Measurements from ENCODE around the gene MUC6. TPM values are rescaled to one million over a fixed set of nuclear protein-coding genes. Genes with fewer than 3 reads are reported as not detected.

The MUC6 gene
- polyA plus RNA-seq, 3 donors from 2014 or later, result not detected

DNA sequence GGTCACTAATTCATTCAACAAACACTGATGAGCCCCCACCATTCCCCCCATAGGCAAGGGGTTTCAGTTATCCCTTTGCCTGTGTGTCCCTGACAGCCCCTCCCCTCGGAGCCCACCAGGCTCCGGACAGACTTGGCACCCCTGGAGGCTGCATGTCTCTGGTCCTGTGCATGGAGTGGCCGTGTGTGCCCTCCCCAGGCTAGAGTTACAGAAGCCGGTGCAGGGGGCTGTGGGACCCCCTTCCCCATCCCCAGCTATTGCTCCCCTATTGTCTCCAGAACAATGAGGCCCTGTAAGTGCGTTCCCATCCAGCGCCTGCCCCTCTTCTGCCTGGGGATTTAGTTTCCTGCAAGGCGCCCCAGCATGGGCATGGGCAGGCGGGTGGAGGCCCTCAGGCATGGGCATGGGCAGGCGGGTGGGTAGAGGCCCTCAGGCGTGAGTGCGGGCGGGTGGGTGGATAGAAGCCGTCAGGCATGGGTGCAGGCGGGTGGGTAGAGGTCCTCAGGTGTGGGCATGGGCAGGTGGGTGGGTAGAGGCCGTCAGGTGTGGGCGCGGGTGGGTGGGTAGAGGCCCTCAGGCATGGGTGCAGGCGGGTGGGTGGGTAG lies 39.6 kb upstream of the MUC6 start:
- Mint-ChIP-seq H3K27me3 (ENCODE audit: low read depth in 3 of 3) (peaks cover 0 to 3% (median 2%) of the 10 kb centered on the region in 3 donors), H3K9me3 (no peaks in the 10 kb centered on the region), H3K4me3 (no peak overlapping the region), H3K36me3 (no peaks in the 10 kb centered on the region), H3K4me1 (no peaks in the 10 kb centered on the region), H3K27ac (no peak overlapping the region)
- no peak for DNase-seq

DNA sequence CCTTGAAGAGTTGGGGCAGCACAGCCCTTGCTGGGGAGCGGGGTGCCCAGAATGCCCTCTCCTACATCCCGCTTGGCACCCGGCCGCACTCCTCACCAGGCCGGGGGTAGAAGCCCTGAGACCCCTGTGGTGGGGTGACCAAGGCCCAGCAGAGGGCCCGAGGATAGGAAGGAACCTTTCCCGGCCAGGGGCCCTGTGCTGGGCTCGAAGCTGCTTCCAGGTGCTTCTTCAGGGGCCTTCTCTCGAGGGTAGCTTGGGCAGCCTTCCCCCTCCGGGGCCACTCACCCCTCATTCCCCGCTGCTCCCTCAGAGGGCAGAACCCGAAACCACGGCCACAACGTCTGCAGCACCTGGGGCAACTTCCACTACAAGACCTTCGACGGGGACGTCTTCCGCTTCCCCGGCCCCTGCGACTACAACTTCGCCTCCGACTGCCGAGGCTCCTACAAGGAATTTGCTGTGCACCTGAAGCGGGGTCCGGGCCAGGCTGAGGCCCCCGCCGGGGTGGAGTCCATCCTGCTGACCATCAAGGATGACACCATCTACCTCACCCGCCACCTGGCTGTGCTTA lies 38.9 kb upstream of the MUC6 start:
- Mint-ChIP-seq H3K4me3 (no peak overlapping the region), H3K27ac (no peak overlapping the region), H3K36me3 (no peaks in the 10 kb centered on the region), H3K4me1 (no peaks in the 10 kb centered on the region), H3K27me3 (ENCODE audit: low read depth in 3 of 3) (peaks cover 0 to 3% (median 3%) of the 10 kb centered on the region in 3 donors), H3K9me3 (no peaks in the 10 kb centered on the region)
- no peak for DNase-seq

DNA sequence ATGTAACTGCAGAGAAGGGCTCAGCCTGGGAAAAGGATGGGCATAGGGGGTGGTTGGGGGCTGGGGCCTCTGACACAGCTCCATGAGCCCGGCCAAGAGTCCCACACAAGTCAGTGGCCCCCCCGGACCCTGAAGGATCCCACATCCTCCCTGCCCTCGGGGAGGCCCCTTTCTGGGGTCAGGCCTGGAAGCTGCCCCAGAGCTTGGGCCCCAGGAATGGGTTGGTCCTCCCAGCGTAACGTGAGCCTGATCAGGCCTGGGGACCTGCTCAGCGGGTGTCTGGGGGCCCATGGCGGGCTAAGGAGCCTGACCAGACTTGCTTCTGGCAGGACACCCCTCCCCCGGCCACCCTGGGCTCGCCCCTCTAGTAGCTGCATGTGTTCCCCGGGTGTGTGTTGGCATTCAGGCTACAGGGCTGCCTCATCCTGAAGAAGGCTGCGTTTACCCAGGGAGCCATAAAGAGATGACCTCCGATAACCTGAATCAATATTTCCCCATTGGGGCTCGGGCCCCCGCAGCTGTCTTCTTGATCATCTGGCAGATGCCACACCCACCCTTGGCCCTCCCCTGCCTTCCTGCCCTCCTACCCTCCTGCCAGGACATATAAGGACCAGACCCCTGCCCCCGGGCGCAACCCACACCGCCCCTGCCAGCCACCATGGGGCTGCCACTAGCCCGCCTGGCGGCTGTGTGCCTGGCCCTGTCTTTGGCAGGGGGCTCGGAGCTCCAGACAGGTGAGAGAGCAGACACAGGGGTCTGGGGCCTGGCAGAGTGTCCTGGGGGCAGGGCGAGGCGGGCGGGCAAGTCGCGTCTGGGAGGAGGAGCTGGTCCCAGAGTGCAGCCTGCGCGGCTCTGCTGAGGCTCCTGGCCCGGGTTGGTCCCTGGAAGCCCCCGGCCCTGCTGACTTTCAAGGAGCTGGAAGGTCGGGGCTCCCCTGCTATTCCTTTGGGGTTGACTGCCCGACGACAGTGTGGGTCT lies 38.0 kb upstream of the MUC6 start, which contains the start of gene MUC2:
MUC2 (plus strand) TSS at position 631 of the 978 bp plus-strand sequence.
- H3K9me3 Mint-ChIP-seq, result no peaks in the 10 kb centered on the region
- no peaks in the 10 kb centered on the region for H3K4me1 Mint-ChIP-seq
- no peak within 1 kb of the TSS for H3K27ac Mint-ChIP-seq
- no peak within 1 kb of the TSS for H3K4me3 Mint-ChIP-seq
- no peaks in the 10 kb centered on the region for H3K36me3 Mint-ChIP-seq
- DNase-seq, result no peak
- peaks cover 0 to 3% (median 3%) of the 10 kb centered on the region in 3 donors for H3K27me3 Mint-ChIP-seq (ENCODE audit: low read depth in 3 of 3)

DNA sequence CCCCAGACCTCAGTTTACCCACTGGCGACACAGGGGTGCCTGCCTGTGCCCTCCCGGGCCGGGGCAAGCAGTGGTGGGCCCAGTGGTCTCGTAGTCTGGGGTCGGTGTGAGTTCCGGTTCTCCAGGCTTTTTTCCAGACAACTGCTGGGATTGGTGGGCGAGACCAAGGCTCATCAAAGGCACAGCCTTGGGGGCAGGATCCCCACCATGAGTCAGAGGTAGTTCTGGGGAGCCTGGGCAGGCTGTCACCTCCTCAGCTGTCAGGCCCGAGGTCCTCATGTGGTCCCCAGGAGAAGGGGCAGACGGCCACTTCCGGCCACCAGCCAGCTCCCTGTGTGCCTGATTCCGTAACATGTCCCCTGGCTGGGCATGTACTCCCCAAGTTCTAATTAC lies 37.3 kb upstream of the MUC6 start:
- no peak for DNase-seq
- Mint-ChIP-seq H3K36me3 (no peaks in the 10 kb centered on the region), H3K4me1 (no peaks in the 10 kb centered on the region), H3K27ac (no peak overlapping the region), H3K27me3 (ENCODE audit: low read depth in 3 of 3) (peaks cover 0 to 3% (median 3%) of the 10 kb centered on the region in 3 donors), H3K9me3 (no peaks in the 10 kb centered on the region), H3K4me3 (no peak overlapping the region)

DNA sequence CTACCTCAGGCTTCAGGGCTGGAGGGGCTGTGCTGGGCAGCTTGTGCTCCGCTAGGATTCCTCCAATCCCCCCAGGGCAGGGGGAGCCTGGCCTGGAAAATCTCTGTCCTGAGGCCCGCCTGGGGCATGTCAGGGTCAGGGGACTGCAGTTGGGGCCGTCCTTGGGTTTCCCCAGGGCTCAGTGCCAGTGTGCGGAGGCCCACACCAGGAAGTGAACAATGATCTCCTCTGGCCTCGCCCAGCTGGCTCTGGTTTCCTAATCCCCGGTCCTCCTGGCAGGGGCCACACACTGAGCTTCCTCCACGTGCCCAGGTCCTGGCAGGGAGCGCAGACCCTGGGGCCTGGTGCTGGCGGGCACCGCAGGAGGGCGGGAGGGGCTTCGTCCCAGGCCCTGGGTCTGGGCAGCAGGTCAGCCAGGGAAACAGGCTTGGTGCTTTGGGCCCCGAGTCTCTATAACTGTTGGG lies 36.8 kb upstream of the MUC6 start:
- DNase-seq, result no peak
- no peak overlapping the region for H3K4me3 Mint-ChIP-seq
- H3K4me1 Mint-ChIP-seq, result no peaks in the 10 kb centered on the region
- H3K27ac Mint-ChIP-seq, result no peak overlapping the region
- H3K9me3 Mint-ChIP-seq, result no peaks in the 10 kb centered on the region
- H3K27me3 Mint-ChIP-seq (ENCODE audit: low read depth in 3 of 3), result peaks cover 0 to 3% (median 3%) of the 10 kb centered on the region in 3 donors
- no peaks in the 10 kb centered on the region for H3K36me3 Mint-ChIP-seq

DNA sequence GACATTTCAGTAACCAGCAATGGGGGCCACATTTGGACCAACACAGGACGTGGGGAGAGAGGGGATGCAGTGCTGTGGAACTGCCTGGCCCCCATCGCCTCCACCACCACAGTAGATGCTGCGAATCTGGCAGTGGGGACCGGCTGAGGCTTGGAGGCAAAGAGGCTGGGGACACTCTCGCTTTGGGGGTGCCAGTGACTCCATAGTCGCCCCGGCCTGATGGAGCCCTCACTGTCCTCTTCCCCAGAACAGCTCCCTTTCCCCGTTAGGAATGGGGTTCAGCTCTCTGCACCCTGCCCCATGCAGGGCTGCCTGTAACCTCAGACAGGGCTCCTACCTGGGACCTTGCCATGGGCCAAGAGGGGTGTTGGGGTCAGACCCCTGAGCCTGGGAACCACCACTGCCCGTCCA lies 36.3 kb upstream of the MUC6 start:
- DNase-seq, result no peak
- H3K36me3 Mint-ChIP-seq, result no peaks in the 10 kb centered on the region
- no peak overlapping the region for H3K4me3 Mint-ChIP-seq
- H3K4me1 Mint-ChIP-seq, result no peaks in the 10 kb centered on the region
- no peaks in the 10 kb centered on the region for H3K9me3 Mint-ChIP-seq
- peaks cover 0 to 3% (median 3%) of the 10 kb centered on the region in 3 donors for H3K27me3 Mint-ChIP-seq (ENCODE audit: low read depth in 3 of 3)
- no peak overlapping the region for H3K27ac Mint-ChIP-seq

DNA sequence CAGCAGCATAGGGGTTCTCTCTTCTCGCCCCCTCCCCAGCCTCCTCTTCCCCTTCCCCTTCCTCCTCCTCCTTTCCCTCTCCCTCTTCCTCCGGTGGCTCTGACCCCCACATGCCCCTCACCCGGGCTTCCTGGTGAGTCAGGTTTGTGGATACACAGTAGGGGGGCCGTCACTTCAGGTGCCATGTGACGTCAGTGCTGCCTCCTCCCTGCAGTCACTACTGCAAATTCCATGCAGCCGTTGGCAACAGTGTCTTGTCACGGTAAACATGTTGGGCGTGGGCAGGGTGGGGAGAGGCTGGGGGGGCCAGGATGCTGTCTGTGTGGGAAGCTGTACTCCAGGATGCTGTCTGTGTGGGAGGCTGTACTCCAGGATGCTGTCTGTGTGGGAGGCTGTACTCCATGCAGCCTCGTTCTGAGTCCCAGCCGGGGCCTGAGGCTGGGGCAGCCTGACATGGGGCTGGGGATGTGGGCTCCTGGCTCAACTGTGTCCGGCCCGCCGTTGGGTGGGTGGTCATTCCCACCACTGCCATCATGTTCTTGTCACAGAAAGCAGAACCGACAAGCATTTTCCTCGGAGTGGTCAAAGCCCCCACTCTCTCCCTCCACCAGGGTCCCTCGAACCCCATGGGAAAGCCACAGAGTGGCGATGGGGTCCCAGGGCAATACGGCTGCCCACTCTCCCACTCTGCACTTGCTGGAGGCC lies 35.8 kb upstream of the MUC6 start:
- DNase-seq, result no peak
- Mint-ChIP-seq H3K27ac (no peak overlapping the region), H3K27me3 (ENCODE audit: low read depth in 3 of 3) (peaks cover 0 to 3% (median 3%) of the 10 kb centered on the region in 3 donors), H3K4me1 (no peaks in the 10 kb centered on the region), H3K4me3 (no peak overlapping the region), H3K36me3 (no peaks in the 10 kb centered on the region), H3K9me3 (no peaks in the 10 kb centered on the region)

DNA sequence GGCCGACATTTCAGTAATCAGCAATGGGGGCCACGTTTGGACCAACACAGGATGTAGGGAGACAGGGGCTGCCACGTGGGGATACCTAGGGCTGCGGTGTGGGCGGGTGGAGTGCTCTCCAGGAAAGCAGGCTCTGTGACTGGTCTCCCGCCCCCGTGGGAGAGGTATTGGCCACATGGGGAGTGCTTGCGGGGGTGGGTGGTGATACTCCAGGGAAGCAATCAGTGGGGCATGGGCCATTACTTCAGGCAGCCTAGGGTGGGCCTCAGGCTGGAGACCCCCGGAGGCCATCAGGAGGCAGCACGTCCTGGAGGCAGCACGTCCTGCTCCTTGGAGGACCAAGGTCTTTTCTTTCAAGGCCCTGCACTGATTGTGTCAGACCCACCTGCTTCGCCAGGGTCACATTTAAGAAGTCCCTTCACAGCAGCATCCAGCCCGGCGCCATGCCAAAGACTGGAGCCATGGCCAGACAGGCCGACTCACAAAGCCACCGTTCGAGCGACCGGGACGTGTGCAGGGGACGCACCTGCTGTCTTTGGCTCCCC lies 35.1 kb upstream of the MUC6 start:
- no peak overlapping the region for H3K27ac Mint-ChIP-seq
- peaks cover 3 to 4% (median 3%) of the 10 kb centered on the region in 3 donors for H3K27me3 Mint-ChIP-seq (ENCODE audit: low read depth in 3 of 3)
- no peak overlapping the region for H3K4me3 Mint-ChIP-seq
- no peaks in the 10 kb centered on the region for H3K4me1 Mint-ChIP-seq
- no peaks in the 10 kb centered on the region for H3K36me3 Mint-ChIP-seq
- DNase-seq, result no peak
- H3K9me3 Mint-ChIP-seq, result no peaks in the 10 kb centered on the region

DNA sequence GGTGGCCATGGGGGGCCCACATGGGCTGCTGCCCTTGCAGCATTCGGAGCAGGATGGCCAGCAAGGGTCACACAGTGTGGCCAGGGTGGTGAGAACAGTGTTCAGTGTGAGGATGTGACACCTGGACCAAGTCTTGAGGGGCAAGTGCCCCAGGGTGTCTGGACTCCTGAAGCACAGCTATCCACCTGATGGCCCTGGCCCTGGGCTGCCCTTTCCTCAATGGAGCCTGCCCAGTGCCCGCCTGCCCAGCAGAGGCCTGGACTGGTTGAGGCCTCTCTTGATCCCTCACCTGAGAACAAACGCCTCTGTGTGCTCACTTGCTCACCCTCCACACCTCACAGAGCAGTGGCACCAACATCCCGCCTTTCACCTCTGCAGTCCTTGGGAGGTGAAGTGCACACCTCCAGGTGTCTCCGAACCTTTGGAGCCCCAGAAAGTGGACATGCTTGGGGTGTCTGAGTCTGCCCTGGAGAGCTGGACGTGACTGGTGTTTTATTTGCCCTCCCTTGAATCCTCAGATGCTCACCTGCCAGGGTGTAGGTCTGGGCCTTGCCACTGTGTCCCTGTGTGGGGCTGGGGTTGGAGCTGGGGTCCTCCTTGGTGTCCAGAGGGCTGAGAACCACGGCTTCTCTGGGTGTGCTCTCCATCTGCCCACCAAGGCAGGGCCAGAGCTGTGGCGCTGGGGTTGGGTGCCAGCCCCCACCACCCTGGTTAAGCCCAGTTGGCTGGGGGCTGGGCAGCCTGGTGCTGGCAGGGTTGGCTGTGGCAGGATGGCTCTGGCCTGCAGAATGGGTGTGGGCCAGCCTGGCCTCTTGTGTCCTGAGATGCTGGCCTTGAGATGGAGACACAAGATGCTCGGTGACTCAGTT lies 34.3 kb upstream of the MUC6 start:
- Mint-ChIP-seq H3K36me3 (no peaks in the 10 kb centered on the region), H3K27ac (no peak overlapping the region)
- DNase-seq, result no peak

DNA sequence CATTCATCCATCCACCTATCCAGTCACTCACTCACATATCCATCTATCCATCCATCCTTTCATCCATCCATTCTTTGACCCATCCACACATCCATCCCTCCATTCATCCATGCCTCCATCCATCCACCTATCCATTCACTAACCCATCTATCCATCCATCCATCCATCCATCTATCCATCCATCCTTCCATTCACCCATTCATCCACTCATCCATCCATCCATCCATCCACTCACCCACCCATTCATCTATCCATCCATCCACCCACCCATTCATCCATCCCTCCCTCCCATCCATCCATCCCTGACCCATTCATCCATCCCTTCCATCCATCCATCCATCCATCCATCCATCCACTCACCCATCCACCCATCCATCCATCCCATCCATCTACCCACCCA lies 33.2 kb upstream of the MUC6 start:
- Mint-ChIP-seq H3K9me3 (no peaks in the 10 kb centered on the region), H3K4me1 (no peaks in the 10 kb centered on the region), H3K27me3 (ENCODE audit: low read depth in 3 of 3) (peaks cover 3 to 12% (median 8%) of the 10 kb centered on the region in 3 donors), H3K27ac (no peak overlapping the region), H3K36me3 (no peaks in the 10 kb centered on the region), H3K4me3 (no peak overlapping the region)
- no peak for DNase-seq

More for the DNA sequence above, 34.3 kb upstream of the MUC6 start:
- Mint-ChIP-seq H3K27me3 (ENCODE audit: low read depth in 3 of 3) (peaks cover 5 to 8% (median 7%) of the 10 kb centered on the region in 3 donors), H3K4me1 (no peaks in the 10 kb centered on the region), H3K9me3 (no peaks in the 10 kb centered on the region), H3K4me3 (no peak overlapping the region)

DNA sequence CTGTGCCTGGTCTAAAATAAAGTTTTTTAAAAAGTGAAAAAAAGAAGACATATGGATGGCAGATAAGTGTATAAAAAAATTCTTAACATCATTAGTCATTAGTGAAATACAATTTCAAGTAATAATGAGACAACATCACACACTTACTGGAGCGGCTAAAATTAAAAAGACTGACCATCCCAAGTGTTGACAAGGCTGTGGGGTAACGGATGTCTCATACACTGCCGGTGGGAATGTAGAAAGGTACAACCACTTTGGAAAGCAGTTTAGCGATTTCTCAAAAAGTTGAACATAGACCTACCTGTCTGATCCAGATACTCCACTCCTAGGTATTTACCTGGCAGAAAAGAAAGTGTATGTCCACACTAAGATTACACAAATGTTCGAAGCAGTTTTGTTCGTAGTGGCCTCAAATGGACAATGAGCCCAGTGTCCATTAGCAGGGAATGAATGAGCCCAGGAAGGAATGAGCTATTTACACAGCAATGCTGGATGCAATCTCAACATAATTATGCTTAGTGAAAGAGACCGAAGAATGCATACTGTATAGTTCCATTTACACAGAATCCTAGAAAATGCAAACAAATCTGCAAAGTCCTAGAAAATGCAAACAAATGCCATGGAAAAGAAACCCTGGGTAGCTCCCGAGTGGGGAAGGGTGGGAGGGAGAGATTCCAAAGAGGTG lies 31.4 kb upstream of the MUC6 start:
- Mint-ChIP-seq H3K4me3 (no peak overlapping the region), H3K27me3 (ENCODE audit: low read depth in 3 of 3) (peaks cover 3 to 16% (median 8%) of the 10 kb centered on the region in 3 donors), H3K4me1 (no peaks in the 10 kb centered on the region), H3K9me3 (no peaks in the 10 kb centered on the region), H3K36me3 (no peaks in the 10 kb centered on the region), H3K27ac (no peak overlapping the region)
- no peak for DNase-seq

DNA sequence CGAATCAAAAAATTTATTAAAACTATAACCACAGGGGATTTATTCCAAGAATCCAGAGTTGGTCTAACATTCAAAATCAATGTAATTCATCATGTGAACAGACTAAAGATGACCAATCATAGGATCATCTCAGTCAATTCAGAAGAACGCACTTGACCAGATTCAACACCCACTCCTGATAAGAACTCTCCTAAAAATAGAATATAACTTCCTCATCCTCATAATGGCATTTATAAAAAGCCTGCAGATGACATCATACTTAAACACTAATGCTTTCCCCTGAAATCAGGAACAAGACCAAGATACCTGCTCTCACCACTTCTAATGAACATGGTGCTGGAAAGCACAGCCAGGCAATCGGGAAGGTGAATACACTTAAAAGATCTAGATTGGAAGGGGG lies 27.6 kb upstream of the MUC6 start:
- no peaks in the 10 kb centered on the region for H3K4me1 Mint-ChIP-seq
- H3K9me3 Mint-ChIP-seq, result no peaks in the 10 kb centered on the region
- DNase-seq, result no peak
- H3K27me3 Mint-ChIP-seq (ENCODE audit: low read depth in 3 of 3), result peaks cover 2 to 21% (median 11%) of the 10 kb centered on the region in 3 donors
- H3K4me3 Mint-ChIP-seq, result no peak overlapping the region
- no peak overlapping the region for H3K27ac Mint-ChIP-seq
- no peaks in the 10 kb centered on the region for H3K36me3 Mint-ChIP-seq
